Fibroblast of lung (primary cell): ENCODE measurements around the gene ALDOA. TPM values are rescaled to one million over a fixed set of nuclear protein-coding genes. Genes with fewer than 3 reads are reported as not detected.

ENCODE experiments used
- DNase-seq, 2 donors: peaks; one replicate each; pipeline versions ENCODE4 v3.0.0 to v3.0.0-alpha.2; 2010; ENCODE audit warnings: low read depth in 2 of 2
- H2AFZ ChIP-seq: 2 replicates; pipeline ENCODE4 v1.5.1; 2012; ENCODE audit warnings: low read length, control low read depth, inconsistent platforms
- H3K27ac ChIP-seq: 2 replicates; pipeline ENCODE4 v1.5.1; 2011; ENCODE audit warnings: low read length, control low read depth; ENCODE audit not compliant: insufficient read depth
- H3K27me3 ChIP-seq: 2 replicates; pipeline ENCODE4 v1.5.1; 2011; ENCODE audit warnings: mild to moderate bottlenecking, low read length; ENCODE audit not compliant: control insufficient read depth, insufficient read depth
- H3K36me3 ChIP-seq: 2 replicates; pipeline ENCODE4 v1.5.1; 2011; ENCODE audit warnings: low read length; ENCODE audit not compliant: control insufficient read depth, insufficient read depth
- H3K4me1 ChIP-seq: 2 replicates; pipeline ENCODE4 v1.5.1; 2011; ENCODE audit warnings: low read length; ENCODE audit not compliant: control insufficient read depth, insufficient read depth; ENCODE audit errors: extremely low read depth
- H3K4me2 ChIP-seq: 2 replicates; pipeline ENCODE4 v1.5.1; 2011; ENCODE audit warnings: low read length, control low read depth; ENCODE audit not compliant: insufficient read depth; ENCODE audit errors: extremely low read depth
- H3K4me3 ChIP-seq, 4 experiments: fragments of 200-600 bp in 1 of 4; sonication (generic) in 1 of 4; replicated peaks in 1 of 4; 2 replicates each; pipeline ENCODE4 v1.5.1; 2011 to 2016; ENCODE audit warnings: low read length in 4 of 4, low read depth in 3 of 4, mild to moderate bottlenecking in 3 of 4, control low read depth in 2 of 4, inconsistent platforms in 1 of 4, mixed read lengths in 1 of 4; ENCODE audit not compliant: insufficient read depth in 1 of 4; ENCODE audit errors: control extremely low read depth in 1 of 4
- H3K79me2 ChIP-seq: 2 replicates; pipeline ENCODE4 v1.5.1; 2012; ENCODE audit warnings: mild to moderate bottlenecking, low read length, inconsistent platforms; ENCODE audit not compliant: control insufficient read depth, insufficient read depth
- H3K9ac ChIP-seq: 2 replicates; pipeline ENCODE4 v1.5.1; 2011; ENCODE audit warnings: mild to moderate bottlenecking, low read length, control low read depth; ENCODE audit not compliant: insufficient read depth
- H3K9me3 ChIP-seq: 2 replicates; pipeline ENCODE4 v1.5.1; 2012; ENCODE audit warnings: low read depth, low read length; ENCODE audit not compliant: control insufficient read depth, insufficient read depth
- H4K20me1 ChIP-seq: 2 replicates; pipeline ENCODE4 v1.5.1; 2011; ENCODE audit warnings: low read length; ENCODE audit not compliant: control insufficient read depth, insufficient read depth; ENCODE audit errors: extremely low read depth
- EZH2 ChIP-seq: IDR thresholded peaks from 2 replicates; pipeline ENCODE4 v1.5.1; 2012; ENCODE audit warnings: low read length, control low read depth, mild to moderate bottlenecking; ENCODE audit errors: missing control alignments
- polyA plus RNA-seq, 2 donors: library from polyadenylated mRNA; depleted of rRNA in 1 of 2; stranded (reverse) in 1 of 2; unstranded in 1 of 2; fragments of >200 nt; gene quantifications; 2 replicates each; pipeline ENCODE4 v1.2.1, GENCODE V29; 2011 to 2012; ENCODE audit warnings: missing spikeins in 1 of 2
- total RNA-seq: library from RNA; depleted of rRNA; stranded (reverse); fragments of >200 nt; gene quantifications from 2 replicates; pipeline ENCODE4 v1.2.1, GENCODE V29; 2014
- TF ChIP-seq, protein P1 (sequence below), 2 donors: IDR thresholded peaks in 1 of 2; conservative IDR thresholded peaks in 1 of 2; 1 replicate in 1 of 2; 2 replicates in 1 of 2; pipeline ENCODE4 v1.5.1; 2011 to 2012; ENCODE audit warnings: low read length in 2 of 2, control low read depth in 1 of 2, inconsistent platforms in 1 of 2, low read depth in 1 of 2, mild to moderate bottlenecking in 1 of 2

The ALDOA gene
- total and polyA plus RNA-seq, 2 donors (not counting 1 experiment from before 2014, with no cell fraction given) = 474 to 1,066 TPM

GRCh38 chr16:30079480-30079879 lies 13.9 kb downstream of the ALDOA start:
- Histone ChIP-seq H3K4me2 (no peak overlapping the region), H3K27me3 (no peaks in the 10 kb centered on the region), H2AFZ (no peak overlapping the region), H3K79me2 (peaks cover 46% of the 10 kb centered on the region), H3K4me1 (peaks cover 13% of the 10 kb centered on the region), H3K9ac (no peak overlapping the region), H3K4me3 (no peak overlapping the region), H3K36me3 (peaks cover 49% of the 10 kb centered on the region), H4K20me1 (no peaks in the 10 kb centered on the region), H3K27ac (no peak overlapping the region), H3K9me3 (no peaks in the 10 kb centered on the region)
- DNase-seq = no peak
- TF ChIP-seq EZH2 = no peak
- TF ChIP-seq, protein P1, sequence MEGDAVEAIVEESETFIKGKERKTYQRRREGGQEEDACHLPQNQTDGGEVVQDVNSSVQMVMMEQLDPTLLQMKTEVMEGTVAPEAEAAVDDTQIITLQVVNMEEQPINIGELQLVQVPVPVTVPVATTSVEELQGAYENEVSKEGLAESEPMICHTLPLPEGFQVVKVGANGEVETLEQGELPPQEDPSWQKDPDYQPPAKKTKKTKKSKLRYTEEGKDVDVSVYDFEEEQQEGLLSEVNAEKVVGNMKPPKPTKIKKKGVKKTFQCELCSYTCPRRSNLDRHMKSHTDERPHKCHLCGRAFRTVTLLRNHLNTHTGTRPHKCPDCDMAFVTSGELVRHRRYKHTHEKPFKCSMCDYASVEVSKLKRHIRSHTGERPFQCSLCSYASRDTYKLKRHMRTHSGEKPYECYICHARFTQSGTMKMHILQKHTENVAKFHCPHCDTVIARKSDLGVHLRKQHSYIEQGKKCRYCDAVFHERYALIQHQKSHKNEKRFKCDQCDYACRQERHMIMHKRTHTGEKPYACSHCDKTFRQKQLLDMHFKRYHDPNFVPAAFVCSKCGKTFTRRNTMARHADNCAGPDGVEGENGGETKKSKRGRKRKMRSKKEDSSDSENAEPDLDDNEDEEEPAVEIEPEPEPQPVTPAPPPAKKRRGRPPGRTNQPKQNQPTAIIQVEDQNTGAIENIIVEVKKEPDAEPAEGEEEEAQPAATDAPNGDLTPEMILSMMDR (conservative IDR thresholded peaks at IDR 0.05 in 1 of 2, IDR thresholded peaks at IDR 0.05 in 1 of 2; ENCODE audit: low read depth in 1 of 2, low read length in 2 of 2) = no peak

- Histone ChIP-seq H4K20me1 (no peaks in the 10 kb centered on the region), H3K79me2 (peaks cover 31% of the 10 kb centered on the region), H3K4me2 (no peak overlapping the region), H3K9ac (no peak overlapping the region), H3K27ac (no peak overlapping the region), H3K27me3 (no peaks in the 10 kb centered on the region), H3K9me3 (no peaks in the 10 kb centered on the region), H2AFZ (no peak overlapping the region), H3K36me3 (peaks cover 54% of the 10 kb centered on the region), H3K4me1 (peaks cover 7% of the 10 kb centered on the region), H3K4me3 (no peak overlapping the region)
- TF ChIP-seq, protein P1 (conservative IDR thresholded peaks at IDR 0.05 in 1 of 2, IDR thresholded peaks at IDR 0.05 in 1 of 2; ENCODE audit: low read depth in 1 of 2, low read length in 2 of 2) = no peak
- no peak for TF ChIP-seq EZH2
- no peak for DNase-seq
These were observed 17.1 kb downstream of the ALDOA start for GRCh38 chr16:30082545-30083090.

GRCh38 chr16:30083216-30084055 lies 17.9 kb downstream of the ALDOA start:
- H3K9me3 ChIP-seq = no peaks in the 10 kb centered on the region
- peaks cover 2% of the 10 kb centered on the region for H3K4me1 ChIP-seq
- H2AFZ ChIP-seq = no peak overlapping the region
- H3K27ac ChIP-seq = no peak overlapping the region
- peaks cover 54% of the 10 kb centered on the region for H3K36me3 ChIP-seq
- DNase-seq = no peak
- peaks cover 23% of the 10 kb centered on the region for H3K79me2 ChIP-seq
- no peak overlapping the region for H3K9ac ChIP-seq
- H3K4me3 ChIP-seq = no peak overlapping the region
- no peaks in the 10 kb centered on the region for H3K27me3 ChIP-seq
- no peaks in the 10 kb centered on the region for H4K20me1 ChIP-seq
- H3K4me2 ChIP-seq = no peak overlapping the region
- no peak for TF ChIP-seq EZH2
- TF ChIP-seq, protein P1 (conservative IDR thresholded peaks at IDR 0.05 in 1 of 2, IDR thresholded peaks at IDR 0.05 in 1 of 2; ENCODE audit: low read depth in 1 of 2, low read length in 2 of 2) = no peak
